Osteocyte (in vitro differentiated cells): ENCODE measurements around the gene RGP1. TPM values are rescaled to one million over a fixed set of nuclear protein-coding genes. Genes with fewer than 3 reads are reported as not detected.

Source experiments
- DNase-seq: peaks from one replicate; pipeline ENCODE4 v3.0.0; 2021; ENCODE audit warnings: mixed read lengths; ENCODE audit not compliant: unreplicated experiment; ENCODE audit errors: extremely low spot score
- H3K27ac Mint-ChIP-seq: one replicate; pipeline ENCODE4 v1.8.0; 2021; ENCODE audit warnings: mild to moderate bottlenecking, mixed read lengths; ENCODE audit not compliant: unreplicated experiment
- H3K27me3 Mint-ChIP-seq: one replicate; pipeline ENCODE4 v1.8.0; 2021; ENCODE audit warnings: mixed read lengths; ENCODE audit not compliant: unreplicated experiment
- H3K36me3 Mint-ChIP-seq: one replicate; pipeline ENCODE4 v1.8.0; 2021; ENCODE audit warnings: mixed read lengths; ENCODE audit not compliant: unreplicated experiment
- H3K4me1 Mint-ChIP-seq: one replicate; pipeline ENCODE4 v1.8.0; 2021; ENCODE audit warnings: mixed read lengths; ENCODE audit not compliant: unreplicated experiment
- H3K4me3 Mint-ChIP-seq: one replicate; pipeline ENCODE4 v1.8.0; 2021; ENCODE audit warnings: mild to moderate bottlenecking, moderate library complexity, mixed read lengths; ENCODE audit not compliant: unreplicated experiment
- H3K9me3 Mint-ChIP-seq: one replicate; pipeline ENCODE4 v1.8.0; 2021; ENCODE audit warnings: mixed read lengths; ENCODE audit not compliant: unreplicated experiment
- CTCF ChIP-seq: fragments of 200-600 bp; sonication (generic); IDR thresholded peaks from 2 replicates; pipeline ENCODE4 v1.5.0; 2021; ENCODE audit warnings: antibody characterized with exemption, mild to moderate bottlenecking, moderate library complexity
- total RNA-seq: library from RNA; stranded (reverse); gene quantifications from 2 replicates; pipeline ENCODE4 v1.2.1, GENCODE V29; 2021

RGP1 gene
- total RNA-seq, 1 donor from 2014 or later = 35.9 TPM

- Mint-ChIP-seq H3K36me3 (peaks cover 55% of the 10 kb centered on the region), H3K4me3 (no peak overlapping the region), H3K27me3 (no peaks in the 10 kb centered on the region), H3K4me1 (peaks cover 18% of the 10 kb centered on the region), H3K9me3 (no peaks in the 10 kb centered on the region), H3K27ac (no peak overlapping the region)
- DNase-seq = no peak
- no peak for TF ChIP-seq CTCF
These were observed 7.3 kb upstream of the RGP1 start for GRCh38 chr9:35741740-35742139.

- Mint-ChIP-seq H3K36me3 (peaks cover 42% of the 10 kb centered on the region), H3K4me1 (peaks cover 30% of the 10 kb centered on the region), H3K27ac (no peak overlapping the region), H3K9me3 (no peaks in the 10 kb centered on the region), H3K4me3 (no peak overlapping the region), H3K27me3 (no peaks in the 10 kb centered on the region)
- no peak for DNase-seq
- TF ChIP-seq CTCF = no peak
These were observed 5.6 kb upstream of the RGP1 start for GRCh38 chr9:35743452-35743851.

GRCh38 chr9:35743880-35744518 is 5.1 kb upstream of the RGP1 start:
- peaks cover 30% of the 10 kb centered on the region for H3K4me1 Mint-ChIP-seq
- H3K4me3 Mint-ChIP-seq = no peak overlapping the region
- no peaks in the 10 kb centered on the region for H3K27me3 Mint-ChIP-seq
- H3K27ac Mint-ChIP-seq = no peak overlapping the region
- peaks cover 36% of the 10 kb centered on the region for H3K36me3 Mint-ChIP-seq
- no peaks in the 10 kb centered on the region for H3K9me3 Mint-ChIP-seq
- no peak for TF ChIP-seq CTCF
- no peak for DNase-seq

- no peak for TF ChIP-seq CTCF
- Mint-ChIP-seq H3K4me1 (peaks cover 41% of the 10 kb centered on the region), H3K9me3 (no peaks in the 10 kb centered on the region), H3K27me3 (no peaks in the 10 kb centered on the region), H3K36me3 (peaks cover 31% of the 10 kb centered on the region), H3K4me3 (peak overlapping the region; percentile 90), H3K27ac (no peak overlapping the region)
- no peak for DNase-seq
These were observed 3.5 kb upstream of the RGP1 start for GRCh38 chr9:35745569-35745968.

- H3K4me3 Mint-ChIP-seq = peak overlapping the region; percentile 90
- H3K27me3 Mint-ChIP-seq = no peaks in the 10 kb centered on the region
- peak overlapping the region; percentile 45 for H3K27ac Mint-ChIP-seq
- H3K4me1 Mint-ChIP-seq = peaks cover 41% of the 10 kb centered on the region
- DNase-seq = no peak
- H3K36me3 Mint-ChIP-seq = peaks cover 31% of the 10 kb centered on the region
- TF ChIP-seq CTCF = no peak
- H3K9me3 Mint-ChIP-seq = no peaks in the 10 kb centered on the region
These were observed 2.5 kb upstream of the RGP1 start for GRCh38 chr9:35746583-35746982.
